PFSK-1 (cell line): ENCODE results near the gene TIAM1.

Experiments used
- FOXP2 ChIP-seq: optimal IDR thresholded peaks from 2 replicates; pipeline ENCODE3; 2011; ENCODE audit warnings: borderline replicate concordance, control low read depth, inconsistent platforms; ENCODE audit not compliant: insufficient read depth; ENCODE audit errors: extremely low read length, extremely low read depth
- POLR2AphosphoS5 ChIP-seq: IDR thresholded peaks from 2 replicates; pipeline ENCODE4 v1.6.1; 2012; ENCODE audit warnings: low read depth, mild to moderate bottlenecking, control low read depth, low read length, moderate library complexity
- REST ChIP-seq, 2 experiments: IDR thresholded peaks; 2 replicates each; pipeline versions ENCODE4 v1.6.1 to v1.8.0; 2011 to 2012; ENCODE audit warnings: low read depth in 2 of 2, low read length in 2 of 2, control low read depth in 1 of 2, inconsistent platforms in 1 of 2, mild to moderate bottlenecking in 1 of 2, moderate library complexity in 1 of 2; ENCODE audit not compliant: insufficient read depth in 1 of 2
- SIN3A ChIP-seq: IDR thresholded peaks from 2 replicates; pipeline ENCODE4 v1.6.1; 2012; ENCODE audit warnings: mild to moderate bottlenecking, low read length, moderate library complexity, borderline replicate concordance; ENCODE audit not compliant: insufficient read depth
- TAF1 ChIP-seq: IDR thresholded peaks from 2 replicates; pipeline ENCODE4 v1.6.1; 2012; ENCODE audit warnings: low read length, control low read depth, borderline replicate concordance; ENCODE audit not compliant: insufficient read depth

TIAM1 gene

GRCh38 chr21:31201144-31201543, 142.9 kb downstream of the TIAM1 start:
- no peak for TF ChIP-seq TAF1
- TF ChIP-seq REST (IDR thresholded peaks at IDR 0.05; ENCODE audit: insufficient read depth in 1 of 2, low read depth in 2 of 2, low read length in 2 of 2), result no peak
- no peak for TF ChIP-seq SIN3A
- no peak for TF ChIP-seq POLR2AphosphoS5
- TF ChIP-seq FOXP2, result no peak

GRCh38 chr21:31198575-31198974, 145.5 kb downstream of the TIAM1 start:
- TF ChIP-seq POLR2AphosphoS5 (no peak), FOXP2 (no peak), TAF1 (no peak), REST (IDR thresholded peaks at IDR 0.05; ENCODE audit: insufficient read depth in 1 of 2, low read depth in 2 of 2, low read length in 2 of 2) (no peak), SIN3A (no peak)

GRCh38 chr21:31196724-31197123, 147.3 kb downstream of the TIAM1 start:
- TF ChIP-seq TAF1 (no peak), SIN3A (no peak), POLR2AphosphoS5 (no peak), REST (IDR thresholded peaks at IDR 0.05; ENCODE audit: insufficient read depth in 1 of 2, low read depth in 2 of 2, low read length in 2 of 2) (no peak), FOXP2 (no peak)

- no peak for TF ChIP-seq SIN3A
- TF ChIP-seq FOXP2, result no peak
- no peak for TF ChIP-seq TAF1
- no peak for TF ChIP-seq REST (IDR thresholded peaks at IDR 0.05; ENCODE audit: insufficient read depth in 1 of 2, low read depth in 2 of 2, low read length in 2 of 2)
- no peak for TF ChIP-seq POLR2AphosphoS5
Measured at GRCh38 chr21:31195334-31196015, 148.6 kb downstream of the TIAM1 start.
